Esophagus (tissue), 2 donors: Measurements from ENCODE around the gene RAD51C. TPM values are rescaled to one million over a fixed set of nuclear protein-coding genes. Genes with fewer than 3 reads are reported as not detected.

Experiments
- H3K27ac ChIP-seq, 2 donors: one replicate each; pipeline ENCODE4 v1.5.1; 2013; ENCODE audit warnings: low read depth in 2 of 2, mild to moderate bottlenecking in 2 of 2, inconsistent platforms in 1 of 2, low read length in 1 of 2, moderate library complexity in 1 of 2
- H3K27me3 ChIP-seq, 2 donors: one replicate each; pipeline ENCODE4 v1.6.1; 2013; ENCODE audit warnings: low read length in 2 of 2, control low read depth in 1 of 2, mild to moderate bottlenecking in 1 of 2; ENCODE audit not compliant: insufficient read depth in 2 of 2, control insufficient read depth in 1 of 2
- H3K36me3 ChIP-seq, 2 donors: one replicate each; pipeline ENCODE4 v1.6.1; 2013; ENCODE audit warnings: low read length in 1 of 2; ENCODE audit not compliant: control insufficient read depth in 2 of 2, insufficient read depth in 2 of 2
- H3K4me1 ChIP-seq, 2 donors: one replicate each; pipeline ENCODE4 v1.6.1; 2013; ENCODE audit warnings: low read length in 1 of 2; ENCODE audit not compliant: control insufficient read depth in 2 of 2, insufficient read depth in 2 of 2
- H3K4me3 ChIP-seq, 2 donors: one replicate each; pipeline ENCODE4 v1.5.1; 2013; ENCODE audit warnings: low read length in 2 of 2, mild to moderate bottlenecking in 2 of 2, low read depth in 1 of 2, moderate library complexity in 1 of 2
- H3K9me3 ChIP-seq, 2 donors: one replicate each; pipeline ENCODE4 v1.6.1; 2013; ENCODE audit warnings: mild to moderate bottlenecking in 2 of 2, low read depth in 1 of 2, low read length in 1 of 2, moderate library complexity in 1 of 2; ENCODE audit not compliant: control insufficient read depth in 2 of 2, insufficient read depth in 1 of 2
- WGBS, 2 donors: extraction: QIAGEN DNeasy Blood & Tissue Kit; methylation state at CpG; one replicate each; pipeline ENCODE4 v1.1.7; 2013; 5-methylcytosine and 5-hydroxymethylcytosine counted together
- polyA plus RNA-seq, 2 donors: library from polyadenylated mRNA; stranded (reverse); fragments of 200-250 nt; gene quantifications; one replicate each; pipeline ENCODE4 v1.2.3, GENCODE V29; 2013
- donor health status: healthy with polysubstance abuse.
- donor health status: Bipolar disorder and iron deficiency.

The RAD51C gene
- polyA plus RNA-seq, 2 donors, result 13.5 to 14.8 TPM

- no peak overlapping the region for H3K27ac ChIP-seq
Observed at GRCh38 chr17:58694826-58695225, 2.4 kb downstream of the RAD51C start.

GRCh38 chr17:58699771-58700170 lies 7.4 kb downstream of the RAD51C start:
- no peaks in the 10 kb centered on the region for H3K27me3 ChIP-seq
- no peaks in the 10 kb centered on the region for H3K9me3 ChIP-seq
- H3K4me1 ChIP-seq, result no peaks in the 10 kb centered on the region
- WGBS, 2 donors, result 93 to 95% methylated on average over 11 of the region's 11 CpGs
- H3K27ac ChIP-seq, result no peak overlapping the region
- H3K36me3 ChIP-seq, result no peaks in the 10 kb centered on the region
- no peak overlapping the region for H3K4me3 ChIP-seq

More at GRCh38 chr17:58694826-58695225, 2.4 kb downstream of the RAD51C start:
- Histone ChIP-seq H3K36me3 (no peaks in the 10 kb centered on the region), H3K4me1 (peaks cover 0 to 3% of the 10 kb centered on the region in 2 donors), H3K27me3 (no peaks in the 10 kb centered on the region), H3K4me3 (no peak overlapping the region), H3K9me3 (no peaks in the 10 kb centered on the region)
- 94 to 98% methylated on average over 1 of the region's 1 CpG for WGBS, 2 donors

- H3K36me3 ChIP-seq, result no peaks in the 10 kb centered on the region
- no peak overlapping the region for H3K27ac ChIP-seq
- no peaks in the 10 kb centered on the region for H3K9me3 ChIP-seq
- 80 to 87% methylated on average over 5 of the region's 5 CpGs for whole genome bisulfite sequencing, 2 donors
- H3K4me1 ChIP-seq, result no peaks in the 10 kb centered on the region
- H3K27me3 ChIP-seq, result no peaks in the 10 kb centered on the region
- H3K4me3 ChIP-seq, result no peak overlapping the region
Observed at GRCh38 chr17:58702045-58702476, 9.7 kb downstream of the RAD51C start.

GRCh38 chr17:58702708-58703107 lies 10.3 kb downstream of the RAD51C start:
- H3K4me3 ChIP-seq, result no peak overlapping the region
- no peaks in the 10 kb centered on the region for H3K4me1 ChIP-seq
- no peaks in the 10 kb centered on the region for H3K36me3 ChIP-seq
- WGBS, 2 donors, result 88 to 89% methylated on average over 8 of the region's 8 CpGs
- no peak overlapping the region for H3K27ac ChIP-seq
- no peaks in the 10 kb centered on the region for H3K9me3 ChIP-seq
- no peaks in the 10 kb centered on the region for H3K27me3 ChIP-seq

GRCh38 chr17:58703137-58703915 lies 10.9 kb downstream of the RAD51C start:
- Histone ChIP-seq H3K27me3 (no peaks in the 10 kb centered on the region), H3K9me3 (no peaks in the 10 kb centered on the region), H3K4me3 (no peak overlapping the region), H3K27ac (peak overlapping the region; percentile 47), H3K4me1 (no peaks in the 10 kb centered on the region), H3K36me3 (no peaks in the 10 kb centered on the region)
- WGBS, 2 donors, result 72 to 76% methylated on average over 4 of the region's 4 CpGs

- H3K4me3 ChIP-seq, result no peak overlapping the region
- H3K4me1 ChIP-seq, result no peaks in the 10 kb centered on the region
- H3K27ac ChIP-seq, result peak overlapping the region; percentile 47
- no peaks in the 10 kb centered on the region for H3K9me3 ChIP-seq
- no peaks in the 10 kb centered on the region for H3K27me3 ChIP-seq
- H3K36me3 ChIP-seq, result no peaks in the 10 kb centered on the region
- WGBS, 2 donors, result 92 to 95% methylated on average over 2 of the region's 2 CpGs
Observed at GRCh38 chr17:58703916-58704286, 11.5 kb downstream of the RAD51C start.

GRCh38 chr17:58706351-58707140 lies 14.1 kb downstream of the RAD51C start:
- H3K9me3 ChIP-seq, result no peaks in the 10 kb centered on the region
- H3K4me1 ChIP-seq, result no peaks in the 10 kb centered on the region
- no peak overlapping the region for H3K27ac ChIP-seq
- H3K36me3 ChIP-seq, result no peaks in the 10 kb centered on the region
- no peak overlapping the region for H3K4me3 ChIP-seq
- WGBS, 2 donors, result 65 to 67% methylated on average over 3 of the region's 3 CpGs
- no peaks in the 10 kb centered on the region for H3K27me3 ChIP-seq

- Histone ChIP-seq H3K27me3 (no peaks in the 10 kb centered on the region), H3K9me3 (no peaks in the 10 kb centered on the region), H3K4me1 (no peaks in the 10 kb centered on the region), H3K36me3 (no peaks in the 10 kb centered on the region), H3K4me3 (no peak overlapping the region), H3K27ac (no peak overlapping the region)
- WGBS, 2 donors, result 53 to 55% methylated on average over 4 of the region's 4 CpGs
Observed at GRCh38 chr17:58710948-58711552, 18.6 kb downstream of the RAD51C start.

GRCh38 chr17:58722274-58722673 lies 29.9 kb downstream of the RAD51C start:
- Histone ChIP-seq H3K36me3 (no peaks in the 10 kb centered on the region), H3K4me3 (no peak overlapping the region), H3K4me1 (no peaks in the 10 kb centered on the region), H3K9me3 (no peaks in the 10 kb centered on the region), H3K27ac (no peak overlapping the region), H3K27me3 (no peaks in the 10 kb centered on the region)
- 88 to 92% methylated on average over 1 of the region's 1 CpG for WGBS, 2 donors
